Adipocyte (in vitro differentiated cells): ENCODE measurements around the gene ADCY7.

Source experiments
- DNase-seq: peaks from one replicate; pipeline ENCODE4 v3.0.0-alpha.2; 2015; ENCODE audit warnings: low read depth
- H3K27me3 ChIP-seq: replicated peaks from 2 replicates; pipeline ENCODE4 v1.7.0; 2013; ENCODE audit warnings: mild to moderate bottlenecking, low read length, moderate library complexity; ENCODE audit not compliant: control insufficient read depth, insufficient read depth
- H3K36me3 ChIP-seq: 2 replicates; pipeline ENCODE4 v1.7.0; 2013; ENCODE audit warnings: low read length, mild to moderate bottlenecking, moderate library complexity; ENCODE audit not compliant: control insufficient read depth, insufficient read depth, severe bottlenecking
- H3K4me1 ChIP-seq: 2 replicates; pipeline ENCODE4 v1.7.0; 2013; ENCODE audit warnings: mild to moderate bottlenecking, low read length, moderate library complexity; ENCODE audit not compliant: control insufficient read depth, insufficient read depth
- H3K4me3 ChIP-seq: 2 replicates; pipeline ENCODE4 v1.7.0; 2013; ENCODE audit warnings: mild to moderate bottlenecking, low read length, moderate library complexity
- H3K9ac ChIP-seq: 2 replicates; pipeline ENCODE4 v1.7.0; 2013; ENCODE audit warnings: mild to moderate bottlenecking, low read length, moderate library complexity
- H3K9me3 ChIP-seq: 2 replicates; pipeline ENCODE4 v1.7.0; 2013; ENCODE audit warnings: mild to moderate bottlenecking, low read length, moderate library complexity; ENCODE audit not compliant: control insufficient read depth

The ADCY7 gene

GRCh38 chr16:50276801-50277555, 10.6 kb downstream of the ADCY7 start:
- Histone ChIP-seq H3K27me3 (no peaks in the 10 kb centered on the region), H3K36me3 (no peaks in the 10 kb centered on the region), H3K9ac (no peak overlapping the region), H3K9me3 (peaks cover 3% of the 10 kb centered on the region), H3K4me3 (no peak overlapping the region), H3K4me1 (peaks cover 6% of the 10 kb centered on the region)
- no peak for DNase-seq

- H3K36me3 ChIP-seq: no peaks in the 10 kb centered on the region
- no peak for DNase-seq
- peaks cover 3% of the 10 kb centered on the region for H3K9me3 ChIP-seq
- no peak overlapping the region for H3K9ac ChIP-seq
- no peaks in the 10 kb centered on the region for H3K27me3 ChIP-seq
- no peak overlapping the region for H3K4me3 ChIP-seq
- H3K4me1 ChIP-seq: peaks cover 12% of the 10 kb centered on the region
Measured at GRCh38 chr16:50278251-50278650, 11.9 kb downstream of the ADCY7 start.

GRCh38 chr16:50279504-50279865, 13.1 kb downstream of the ADCY7 start:
- DNase-seq: no peak
- Histone ChIP-seq H3K4me1 (peaks cover 12% of the 10 kb centered on the region), H3K27me3 (no peaks in the 10 kb centered on the region), H3K9me3 (peaks cover 3% of the 10 kb centered on the region), H3K4me3 (no peak overlapping the region), H3K36me3 (no peaks in the 10 kb centered on the region), H3K9ac (no peak overlapping the region)

- Histone ChIP-seq H3K27me3 (no peaks in the 10 kb centered on the region), H3K4me3 (no peak overlapping the region), H3K4me1 (peaks cover 12% of the 10 kb centered on the region), H3K9ac (no peak overlapping the region), H3K9me3 (peaks cover 3% of the 10 kb centered on the region), H3K36me3 (no peaks in the 10 kb centered on the region)
- no peak for DNase-seq
Measured at GRCh38 chr16:50280932-50281331, 14.6 kb downstream of the ADCY7 start.

GRCh38 chr16:50281391-50282009, 15.1 kb downstream of the ADCY7 start:
- Histone ChIP-seq H3K27me3 (no peaks in the 10 kb centered on the region), H3K4me3 (no peak overlapping the region), H3K9ac (peak overlapping the region; percentile 55), H3K36me3 (no peaks in the 10 kb centered on the region), H3K9me3 (peaks cover 3% of the 10 kb centered on the region), H3K4me1 (peaks cover 12% of the 10 kb centered on the region)
- DNase-seq: no peak

- H3K27me3 ChIP-seq: no peaks in the 10 kb centered on the region
- no peak overlapping the region for H3K4me3 ChIP-seq
- H3K4me1 ChIP-seq: peaks cover 12% of the 10 kb centered on the region
- peak overlapping the region; percentile 55 for H3K9ac ChIP-seq
- no peak for DNase-seq
- no peaks in the 10 kb centered on the region for H3K36me3 ChIP-seq
- H3K9me3 ChIP-seq: peaks cover 3% of the 10 kb centered on the region
Measured at GRCh38 chr16:50282010-50282538, 15.7 kb downstream of the ADCY7 start.

- Histone ChIP-seq H3K4me3 (no peak overlapping the region), H3K4me1 (peaks cover 12% of the 10 kb centered on the region), H3K36me3 (no peaks in the 10 kb centered on the region), H3K9me3 (peaks cover 3% of the 10 kb centered on the region), H3K9ac (no peak overlapping the region), H3K27me3 (no peaks in the 10 kb centered on the region)
- DNase-seq: no peak
Measured at GRCh38 chr16:50282955-50283631, 16.7 kb downstream of the ADCY7 start.

- DNase-seq: no peak
Measured at GRCh38 chr16:50284131-50284911, 18.0 kb downstream of the ADCY7 start.

GRCh38 chr16:50285406-50286003, 19.2 kb downstream of the ADCY7 start:
- no peak for DNase-seq
- Histone ChIP-seq H3K9me3 (peaks cover under 1% of the 10 kb centered on the region), H3K4me1 (peaks cover 12% of the 10 kb centered on the region), H3K9ac (no peak overlapping the region), H3K36me3 (no peaks in the 10 kb centered on the region), H3K4me3 (no peak overlapping the region), H3K27me3 (no peaks in the 10 kb centered on the region)

More at GRCh38 chr16:50284131-50284911, 18.0 kb downstream of the ADCY7 start:
- peaks cover 3% of the 10 kb centered on the region for H3K9me3 ChIP-seq
- H3K9ac ChIP-seq: no peak overlapping the region
- H3K4me1 ChIP-seq: peaks cover 12% of the 10 kb centered on the region
- no peaks in the 10 kb centered on the region for H3K27me3 ChIP-seq
- H3K4me3 ChIP-seq: no peak overlapping the region
- no peaks in the 10 kb centered on the region for H3K36me3 ChIP-seq

- Histone ChIP-seq H3K27me3 (no peaks in the 10 kb centered on the region), H3K4me1 (peaks cover 8% of the 10 kb centered on the region), H3K9me3 (no peaks in the 10 kb centered on the region), H3K9ac (no peak overlapping the region), H3K36me3 (no peaks in the 10 kb centered on the region), H3K4me3 (no peak overlapping the region)
- no peak for DNase-seq
Measured at GRCh38 chr16:50286681-50287080, 20.3 kb downstream of the ADCY7 start.
